Measurements from ENCODE around the gene WDR72.
"Not testable (repeated sequence)": the region's sequence is repeated elsewhere in the genome, so short reads cannot be mapped to it uniquely, and the experiment has no call there.

The WDR72 gene

GRCh38 chr15:53695365-53695764 is 64.1 kb downstream of the WDR72 start:
- no peak for DNase-seq

DNA sequence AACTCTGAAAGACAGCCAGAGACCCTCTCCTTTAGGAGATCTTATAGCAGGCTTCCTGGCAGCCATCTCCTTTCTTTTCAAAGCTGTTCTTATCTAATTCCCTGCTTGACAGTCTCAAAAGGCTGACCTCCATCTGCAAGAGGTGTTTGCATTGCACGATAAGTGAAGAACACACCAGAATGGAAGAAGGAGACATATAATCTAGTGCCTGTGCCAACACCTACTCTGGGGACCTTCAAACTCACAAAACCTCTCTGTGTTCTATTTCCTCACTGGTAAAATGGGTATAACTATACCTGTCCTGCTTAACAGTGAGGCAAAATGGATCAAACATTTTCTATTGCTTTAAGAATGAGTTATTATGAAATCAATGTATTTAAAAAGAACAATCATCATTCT is 65.0 kb downstream of the WDR72 start:
- no peak for DNase-seq

GRCh38 chr15:53693729-53694475 is 65.6 kb downstream of the WDR72 start:
- DNase-seq, result peak; percentile 3

DNA sequence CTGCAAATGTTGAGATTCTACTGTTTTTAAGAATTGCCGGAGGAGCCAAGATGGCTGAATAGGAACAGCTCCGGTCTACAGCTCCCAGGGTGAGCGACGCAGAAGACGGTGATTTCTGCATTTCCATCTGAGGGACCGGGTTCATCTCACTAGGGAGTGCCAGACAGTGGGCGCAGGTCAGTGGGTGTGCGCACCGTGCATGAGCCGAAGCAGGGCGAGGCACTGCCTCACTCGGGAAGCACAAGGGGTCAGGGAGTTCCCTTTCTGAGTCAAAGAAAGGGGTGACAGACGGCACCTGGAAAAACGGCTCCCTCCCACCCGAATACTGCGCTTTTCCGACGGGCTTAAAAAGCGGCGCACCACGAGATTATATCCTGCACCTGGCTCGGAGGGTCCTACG is 75.3 kb downstream of the WDR72 start:
- DNase-seq, result not testable (repeated sequence)

DNA sequence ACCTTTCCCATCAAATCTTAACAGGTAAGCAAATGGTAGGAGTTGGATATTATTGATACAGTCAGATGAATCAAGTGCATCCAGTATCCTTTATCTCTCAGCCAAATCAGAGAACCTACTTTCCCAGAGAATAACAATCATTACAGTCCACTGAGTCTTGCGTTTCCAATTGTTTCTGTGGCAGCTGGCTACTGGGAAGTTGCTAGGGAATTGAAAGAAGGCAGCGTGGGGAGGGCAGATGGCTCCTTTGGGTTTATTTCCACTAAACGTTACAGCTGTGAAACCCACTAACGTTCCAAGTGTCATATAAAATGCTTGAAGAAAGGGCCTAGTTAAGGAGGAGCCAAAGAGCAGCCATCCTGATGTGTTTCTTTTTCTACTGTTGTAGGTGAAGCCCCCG is 78.4 kb downstream of the WDR72 start:
- no peak for DNase-seq

GRCh38 chr15:53675832-53676231 is 83.6 kb downstream of the WDR72 start:
- DNase-seq, result no peak

DNA sequence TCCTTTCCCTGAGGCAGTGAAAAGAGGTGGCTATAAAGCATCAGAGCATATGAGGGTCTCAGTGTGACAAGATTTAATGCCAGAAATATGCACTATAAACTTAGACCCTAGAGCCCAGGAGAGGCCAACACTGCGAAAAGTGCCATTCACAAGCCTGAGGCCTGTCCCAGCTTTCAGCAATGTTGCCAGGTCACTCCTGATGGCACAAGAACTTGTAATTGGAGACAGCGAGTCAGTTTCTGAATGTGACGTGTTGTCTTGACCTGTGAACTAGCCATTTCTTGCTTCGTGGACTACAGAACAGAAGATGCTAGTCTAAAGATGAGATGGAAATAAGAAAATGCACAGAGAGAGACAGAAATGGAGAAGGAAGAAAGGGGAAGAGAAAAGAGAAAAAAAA is 87.9 kb downstream of the WDR72 start:
- no peak for DNase-seq

- DNase-seq, result no peak
These were observed 88.8 kb downstream of the WDR72 start for GRCh38 chr15:53670701-53671100.

DNA sequence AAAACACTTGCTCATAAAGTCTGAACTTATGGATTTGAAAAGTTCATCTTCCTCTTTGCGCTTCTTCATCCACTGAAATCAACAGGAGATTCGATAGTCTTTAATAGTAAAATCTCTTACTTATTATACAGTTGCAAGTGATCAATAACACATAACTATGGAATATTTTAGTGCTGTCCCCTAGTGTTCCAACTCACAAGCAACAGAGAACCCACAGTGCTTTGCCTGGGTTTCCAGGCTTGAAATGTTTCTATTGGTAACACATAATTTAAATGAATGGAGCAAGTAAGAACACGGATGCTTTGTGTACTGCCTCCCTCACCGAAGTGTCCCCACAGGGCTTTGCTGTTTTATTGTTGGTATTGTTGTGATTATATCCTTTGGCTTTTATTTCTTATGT is 93.5 kb downstream of the WDR72 start:
- DNase-seq, result no peak

DNA sequence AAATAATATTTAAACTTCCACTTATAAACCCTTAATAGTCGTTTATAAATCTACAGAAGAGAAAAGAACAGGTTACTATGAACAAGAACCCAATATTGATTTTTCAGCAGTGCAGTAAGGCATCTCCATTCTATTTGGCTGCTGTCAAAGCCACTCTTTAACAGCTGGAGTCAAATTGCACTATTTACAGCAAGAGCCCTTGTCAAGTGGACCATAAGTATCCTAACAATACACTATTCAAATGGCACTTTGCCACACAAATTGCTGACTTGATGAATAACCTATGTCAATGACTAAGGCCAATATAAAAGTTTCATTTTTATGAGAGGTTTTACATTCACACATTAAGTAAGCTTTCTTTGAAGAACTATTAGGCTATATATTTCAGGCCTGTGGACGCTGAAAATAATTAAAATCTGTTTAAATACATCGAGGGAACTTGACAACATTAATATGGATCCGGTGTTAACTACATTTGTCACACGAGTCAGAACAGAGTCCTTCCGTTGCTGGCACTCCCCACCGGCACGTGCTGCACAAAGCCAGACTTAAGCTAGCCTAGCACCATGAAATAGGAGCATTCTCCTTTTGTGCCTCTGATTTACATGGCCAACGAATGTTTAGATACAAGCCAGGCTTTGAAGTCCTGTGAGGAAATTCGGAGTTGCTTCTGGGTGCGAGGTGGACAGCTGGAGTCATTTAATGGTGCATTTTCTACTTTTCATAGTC is 100.5 kb downstream of the WDR72 start:
- DNase-seq, result no peak

GRCh38 chr15:53658255-53658654 is 101.2 kb downstream of the WDR72 start:
- no peak for DNase-seq

- no peak for DNase-seq
These were observed 110.5 kb downstream of the WDR72 start for GRCh38 chr15:53648934-53649333.

GRCh38 chr15:53644660-53645059 is 114.8 kb downstream of the WDR72 start:
- DNase-seq, result no peak

- no peak for DNase-seq
These were observed 124.9 kb downstream of the WDR72 start for GRCh38 chr15:53634517-53635106.

- DNase-seq, result no peak
These were observed 132.2 kb downstream of the WDR72 start for GRCh38 chr15:53627279-53627678.

DNA sequence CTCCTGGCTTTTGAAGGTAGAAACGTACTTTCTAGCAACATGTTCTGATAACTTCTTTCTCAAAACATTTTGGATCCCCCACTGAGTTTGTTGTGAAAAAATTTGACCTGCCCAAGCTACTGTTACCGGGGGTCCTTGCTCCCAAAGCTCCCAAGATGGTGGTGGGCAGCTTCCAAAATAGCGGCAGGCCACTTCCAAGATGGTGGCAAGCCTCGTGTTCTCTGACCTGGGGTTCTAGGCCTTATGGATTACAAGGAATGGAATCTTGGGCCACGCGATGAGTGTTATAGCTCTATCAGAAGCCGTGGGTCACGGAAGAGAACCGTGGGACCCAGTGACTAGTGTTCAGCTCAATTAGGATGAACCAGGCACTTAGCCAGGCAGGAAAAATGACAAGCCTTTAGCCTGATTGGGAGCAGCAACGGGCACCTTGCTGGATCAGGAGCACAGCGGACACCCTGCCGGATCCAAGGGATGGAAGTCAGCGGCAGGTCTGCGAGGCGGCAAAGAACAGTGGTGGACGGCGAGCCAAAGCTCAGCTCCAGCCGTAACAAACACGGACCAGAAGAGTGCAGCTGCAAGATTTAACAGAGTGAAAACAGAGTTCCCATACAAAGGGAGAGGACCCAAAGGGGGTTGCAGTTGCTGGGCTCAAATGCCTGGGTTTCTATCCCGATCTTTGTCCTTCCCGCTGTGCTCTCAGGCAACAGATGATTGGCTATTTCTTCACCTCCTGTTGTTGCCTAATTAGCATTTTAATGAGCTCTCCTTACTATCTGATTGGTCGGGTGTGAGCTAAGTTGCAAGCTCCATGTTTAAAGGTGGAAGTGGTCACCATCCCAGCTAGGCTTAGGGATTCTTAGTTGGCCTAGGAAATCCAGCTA is 133.3 kb downstream of the WDR72 start:
- DNase-seq, result no peak

GRCh38 chr15:53625260-53625659 is 134.2 kb downstream of the WDR72 start:
- no peak for DNase-seq

GRCh38 chr15:53618461-53618860 is 141.0 kb downstream of the WDR72 start:
- DNase-seq, result no peak

DNA sequence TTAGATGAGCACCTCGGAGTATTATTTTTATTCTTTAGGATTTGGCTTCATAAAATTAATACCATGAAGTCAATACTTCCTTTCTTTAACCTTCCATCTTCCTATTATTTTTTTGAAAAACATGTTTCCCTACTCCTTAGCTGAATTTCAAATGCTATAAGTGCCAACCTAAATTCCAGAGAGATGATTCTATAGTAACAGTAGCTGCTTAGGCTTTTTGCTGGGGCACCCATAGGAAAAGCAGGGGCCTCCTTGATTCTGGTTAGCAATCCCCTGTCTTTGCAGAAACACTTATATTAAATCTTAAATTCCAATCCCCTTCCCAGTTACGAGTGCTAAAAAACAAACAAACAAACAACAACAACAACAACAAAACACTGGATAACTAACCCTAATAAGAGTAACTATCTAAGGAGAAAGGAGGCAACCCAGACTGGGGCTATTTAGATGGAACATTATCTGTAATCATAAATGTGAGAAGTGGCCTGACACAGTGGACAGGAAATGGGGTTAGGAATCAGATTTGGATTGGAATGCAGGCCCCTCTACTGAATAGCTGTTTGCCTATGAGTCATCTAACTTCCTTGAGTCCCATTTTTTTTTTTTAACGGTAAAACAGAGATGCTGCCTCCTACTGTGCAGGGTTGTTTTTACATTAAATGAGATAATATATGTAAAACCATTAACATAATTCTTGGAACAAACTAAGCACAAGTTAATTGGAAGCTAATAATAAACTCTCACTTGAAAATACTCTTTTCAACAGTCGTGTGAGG is 148.1 kb downstream of the WDR72 start:
- no peak for DNase-seq

- DNase-seq, result no peak
These were observed 168.4 kb downstream of the WDR72 start for GRCh38 chr15:53591041-53591440.

DNA sequence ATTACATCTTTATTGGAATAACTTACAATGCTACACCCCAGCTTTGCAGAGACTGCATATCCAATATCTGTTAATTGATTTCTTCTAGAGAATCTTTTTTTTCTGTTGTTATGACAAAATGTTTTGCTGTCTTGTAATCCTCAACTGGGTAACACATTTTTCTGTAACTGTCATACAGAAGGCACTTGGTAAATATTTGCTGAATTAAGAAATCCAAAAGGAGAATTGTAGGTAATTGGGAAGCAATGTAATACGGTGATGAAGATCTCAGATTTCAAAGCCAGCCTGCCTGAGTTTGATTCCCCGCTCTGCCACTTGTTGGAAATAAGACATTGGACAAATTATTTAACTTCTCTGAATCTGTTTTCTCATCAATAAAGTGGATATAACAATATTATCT is 169.1 kb downstream of the WDR72 start:
- DNase-seq, result no peak

DNA sequence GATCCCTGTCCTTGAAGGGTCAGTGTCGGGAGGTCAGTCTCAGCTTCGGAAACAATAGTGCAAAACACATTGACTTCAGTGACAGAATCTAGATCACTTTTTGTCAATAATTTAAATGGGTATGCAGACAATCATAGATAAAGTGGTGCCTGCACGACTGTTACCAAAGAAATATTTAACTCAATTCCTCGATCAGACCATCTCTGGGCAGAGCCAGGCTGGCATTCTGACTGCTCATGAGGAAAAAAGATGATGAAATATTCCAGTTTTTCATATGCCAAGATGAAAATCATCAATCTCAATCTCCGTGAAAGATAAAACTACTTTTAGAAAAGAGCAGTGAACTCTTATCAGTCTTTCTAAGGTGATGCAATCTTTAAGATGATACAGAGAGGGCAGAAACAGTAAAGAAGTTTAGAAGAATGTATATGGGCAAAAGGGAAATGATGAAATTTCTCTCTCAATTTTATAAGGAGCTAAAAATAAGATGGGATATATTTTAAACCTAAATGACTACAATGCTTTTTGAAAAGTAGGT is 169.9 kb downstream of the WDR72 start:
- no peak for DNase-seq
